ENCODE measurements around the gene CFAP46.

DNA sequence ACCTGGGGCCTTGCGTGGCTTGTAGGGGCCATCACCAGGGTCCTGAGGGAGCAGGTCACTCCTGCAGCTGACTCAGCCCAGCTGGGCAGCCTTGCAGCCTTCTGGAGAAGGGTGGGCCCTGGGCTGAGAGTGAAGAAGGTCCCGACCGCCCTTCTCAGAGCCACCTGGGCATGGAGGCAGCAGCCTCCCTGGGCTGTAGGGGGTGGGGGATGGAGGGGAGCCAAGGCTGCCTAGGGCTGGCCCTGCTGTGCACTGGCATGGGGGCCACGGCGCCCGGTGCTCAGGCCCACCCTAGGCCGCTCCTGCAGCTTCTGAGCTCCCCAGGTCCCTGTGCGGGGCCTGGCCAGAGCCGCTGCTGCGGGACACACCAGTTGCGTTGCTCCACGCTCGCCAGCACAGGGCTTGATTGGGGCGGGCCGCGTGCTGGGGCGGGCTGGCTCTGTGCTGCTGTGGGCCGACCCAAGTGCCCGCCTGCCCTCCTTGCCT, 92.8 kb downstream of the CFAP46 start:
- no peak for TF ChIP-seq ZNF274 (IDR thresholded peaks at IDR 0.05; ENCODE audit: low read depth, low read length)
- no peak for TF ChIP-seq SUZ12 (IDR thresholded peaks at IDR 0.05; ENCODE audit: extremely low read depth, insufficient read depth, insufficient read length)
